ENCODE measurements around the gene TBC1D2. TPM values are rescaled to one million over a fixed set of nuclear protein-coding genes. Genes with fewer than 3 reads are reported as not detected.

The TBC1D2 gene
- total RNA-seq, 1 donor from 2014 or later: 2.3 TPM

DNA sequence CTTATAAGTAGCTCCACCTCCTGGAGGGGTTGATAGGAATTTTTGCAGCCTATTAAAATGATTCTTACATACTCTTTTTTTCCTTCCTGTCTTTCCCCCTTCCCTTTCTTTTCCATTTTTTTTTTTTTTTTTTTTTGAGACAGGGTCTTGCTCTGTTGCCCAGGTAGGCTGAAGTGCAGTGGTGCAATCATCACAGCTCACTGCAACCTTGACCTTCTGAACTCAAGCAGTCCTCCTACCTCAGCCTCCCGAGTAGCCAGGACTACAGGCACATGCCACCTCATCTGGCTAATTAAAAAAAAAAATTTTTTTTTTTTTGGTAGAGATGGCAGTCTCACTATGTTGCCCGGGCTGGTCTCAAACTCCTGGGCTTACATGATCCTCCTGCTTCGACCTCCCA is 4.3 kb upstream of the TBC1D2 start:
- H3K4me3 Mint-ChIP-seq (ENCODE audit: unreplicated experiment): no peak overlapping the region
- no peaks in the 10 kb centered on the region for H3K9me3 Mint-ChIP-seq (ENCODE audit: unreplicated experiment)
- no peak for TF ChIP-seq CTCF (IDR thresholded peaks at IDR 0.05; ENCODE audit: unreplicated experiment)
- DNase-seq (ENCODE audit: low spot score): no peak
- H3K36me3 Mint-ChIP-seq (ENCODE audit: low read depth, unreplicated experiment): no peaks in the 10 kb centered on the region
- H3K27ac Mint-ChIP-seq (ENCODE audit: unreplicated experiment): no peak overlapping the region
- H3K4me1 Mint-ChIP-seq (ENCODE audit: unreplicated experiment): peaks cover 8% of the 10 kb centered on the region
- peaks cover 3% of the 10 kb centered on the region for H3K27me3 Mint-ChIP-seq (ENCODE audit: unreplicated experiment)

- Mint-ChIP-seq H3K9me3 (ENCODE audit: unreplicated experiment) (no peaks in the 10 kb centered on the region), H3K4me3 (ENCODE audit: unreplicated experiment) (peak overlapping the region; percentile 97), H3K4me1 (ENCODE audit: unreplicated experiment) (peaks cover 5% of the 10 kb centered on the region), H3K36me3 (ENCODE audit: low read depth, unreplicated experiment) (no peaks in the 10 kb centered on the region), H3K27me3 (ENCODE audit: unreplicated experiment) (peaks cover 3% of the 10 kb centered on the region), H3K27ac (ENCODE audit: unreplicated experiment) (peak overlapping the region; percentile 94)
- no peak for TF ChIP-seq CTCF (IDR thresholded peaks at IDR 0.05; ENCODE audit: unreplicated experiment)
- DNase-seq (ENCODE audit: low spot score): no peak
Observed at GRCh38 chr9:98256756-98257155, 1.3 kb upstream of the TBC1D2 start.

DNA sequence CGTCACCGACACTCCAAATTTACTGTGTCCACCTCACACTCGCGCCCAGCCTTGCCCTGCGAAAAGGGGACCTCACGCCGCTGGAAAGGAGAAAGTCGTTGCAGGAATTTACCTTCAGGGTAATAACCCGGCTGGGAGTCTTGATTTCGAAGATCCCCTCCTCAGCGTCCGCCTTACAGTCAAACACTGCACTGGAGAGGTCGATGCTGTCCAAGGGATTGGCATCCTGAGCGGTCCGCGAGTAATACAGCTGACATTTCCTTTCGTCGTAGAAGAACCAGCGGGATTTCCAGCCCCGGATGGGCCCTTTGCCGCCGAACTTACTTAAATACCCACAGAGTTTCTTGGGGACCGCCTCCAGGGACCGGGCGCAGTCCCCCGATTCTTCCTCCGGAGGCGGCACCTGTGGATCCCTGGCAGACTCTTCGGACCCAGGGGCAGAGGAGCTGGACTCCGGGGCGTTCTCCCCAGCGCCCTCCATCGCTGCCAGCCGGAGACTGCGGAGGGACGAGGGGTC is 330 bp downstream of the TBC1D2 start:
- peaks cover 5% of the 10 kb centered on the region for H3K27me3 Mint-ChIP-seq (ENCODE audit: unreplicated experiment)
- H3K9me3 Mint-ChIP-seq (ENCODE audit: unreplicated experiment): no peaks in the 10 kb centered on the region
- TF ChIP-seq CTCF (IDR thresholded peaks at IDR 0.05; ENCODE audit: unreplicated experiment): no peak
- H3K4me1 Mint-ChIP-seq (ENCODE audit: unreplicated experiment): peaks cover 5% of the 10 kb centered on the region
- H3K4me3 Mint-ChIP-seq (ENCODE audit: unreplicated experiment): peak overlapping the region; percentile 86
- peak overlapping the region; percentile 9 for H3K27ac Mint-ChIP-seq (ENCODE audit: unreplicated experiment)
- H3K36me3 Mint-ChIP-seq (ENCODE audit: low read depth, unreplicated experiment): no peaks in the 10 kb centered on the region
- peak; percentile 38 for DNase-seq (ENCODE audit: low spot score)

DNA sequence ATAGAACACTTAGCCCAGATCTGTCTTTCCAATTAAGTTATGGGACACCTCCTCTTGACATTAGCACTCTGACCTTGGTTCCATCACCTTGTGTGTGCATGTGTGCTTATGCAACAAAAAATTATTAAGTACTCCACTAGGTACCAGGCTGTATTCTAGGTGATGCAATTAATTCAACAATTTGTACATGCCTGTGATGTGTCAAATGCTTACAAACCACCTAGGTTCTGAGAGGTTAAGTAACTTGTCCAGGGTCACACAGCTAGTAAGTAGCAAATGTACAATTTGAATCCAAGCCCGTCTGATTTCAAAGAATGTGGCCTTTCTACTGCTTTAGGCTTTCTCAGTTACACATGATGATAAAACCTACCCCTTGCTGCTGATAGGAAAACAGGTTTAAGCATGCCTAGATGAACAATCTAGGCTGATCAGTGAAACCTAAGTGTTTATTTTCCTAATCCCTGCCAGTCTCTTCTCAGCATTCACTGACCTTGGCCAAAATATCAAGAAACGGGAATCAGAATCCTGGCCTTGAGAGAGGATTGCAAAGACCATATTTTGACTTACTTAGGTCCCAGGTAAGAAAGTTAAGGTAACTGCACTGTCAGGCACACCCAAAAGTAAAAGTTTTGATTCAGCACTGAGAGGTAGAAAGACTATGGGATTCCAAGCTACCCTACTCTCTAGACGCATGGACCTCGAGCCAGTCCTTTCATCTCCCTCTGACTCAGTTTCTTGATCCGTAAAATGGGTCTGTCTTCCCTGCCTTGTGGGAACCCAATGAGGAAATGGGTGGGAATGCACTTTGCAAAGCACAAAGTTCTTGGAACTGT is 1.0 kb downstream of the TBC1D2 start:
- Mint-ChIP-seq H3K4me1 (ENCODE audit: unreplicated experiment) (peaks cover 5% of the 10 kb centered on the region), H3K27ac (ENCODE audit: unreplicated experiment) (peak overlapping the region; percentile 9), H3K4me3 (ENCODE audit: unreplicated experiment) (peak overlapping the region; percentile 86), H3K9me3 (ENCODE audit: unreplicated experiment) (no peaks in the 10 kb centered on the region), H3K36me3 (ENCODE audit: low read depth, unreplicated experiment) (no peaks in the 10 kb centered on the region), H3K27me3 (ENCODE audit: unreplicated experiment) (peaks cover 5% of the 10 kb centered on the region)
- no peak for TF ChIP-seq CTCF (IDR thresholded peaks at IDR 0.05; ENCODE audit: unreplicated experiment)
- DNase-seq (ENCODE audit: low spot score): no peak

GRCh38 chr9:98253565-98253964 is 1.9 kb downstream of the TBC1D2 start:
- Mint-ChIP-seq H3K4me3 (ENCODE audit: unreplicated experiment) (no peak overlapping the region), H3K27me3 (ENCODE audit: unreplicated experiment) (peaks cover 5% of the 10 kb centered on the region), H3K9me3 (ENCODE audit: unreplicated experiment) (no peaks in the 10 kb centered on the region), H3K36me3 (ENCODE audit: low read depth, unreplicated experiment) (no peaks in the 10 kb centered on the region), H3K27ac (ENCODE audit: unreplicated experiment) (no peak overlapping the region), H3K4me1 (ENCODE audit: unreplicated experiment) (peaks cover 8% of the 10 kb centered on the region)
- DNase-seq (ENCODE audit: low spot score): no peak
- no peak for TF ChIP-seq CTCF (IDR thresholded peaks at IDR 0.05; ENCODE audit: unreplicated experiment)
